GM18517 (cell line): ENCODE results near the gene TTC17.
"Not testable (repeated sequence)": the region's sequence is repeated elsewhere in the genome, so short reads cannot be mapped to it uniquely, and the experiment has no call there.

Experiments
- ATAC-seq: cut with Tn5 transposase; IDR thresholded peaks from one replicate; pipeline ENCODE4 v1.9.1; 2021; ENCODE audit warnings: mild to moderate bottlenecking, moderate library complexity; ENCODE audit not compliant: unreplicated experiment

The TTC17 gene

DNA sequence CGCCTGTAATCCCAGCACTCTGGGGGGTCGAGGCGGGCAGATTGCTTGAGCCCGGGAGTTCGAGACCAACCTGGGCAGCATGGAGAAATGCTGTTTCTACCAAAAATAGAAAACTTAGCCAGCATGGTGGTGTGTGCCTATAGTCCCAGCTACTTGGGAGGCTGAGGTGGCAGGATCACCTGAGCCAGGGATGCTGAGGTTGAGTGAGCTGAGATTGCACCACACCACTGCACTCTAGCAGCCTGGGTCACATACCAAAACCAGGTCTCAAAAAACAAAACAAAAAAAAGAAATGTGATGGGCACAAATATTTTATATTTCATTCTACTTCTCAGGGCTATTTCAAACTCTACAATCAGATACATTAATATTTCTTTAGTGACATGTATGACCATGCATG lies 25.7 kb downstream of the TTC17 start:
- ATAC-seq = no peak

DNA sequence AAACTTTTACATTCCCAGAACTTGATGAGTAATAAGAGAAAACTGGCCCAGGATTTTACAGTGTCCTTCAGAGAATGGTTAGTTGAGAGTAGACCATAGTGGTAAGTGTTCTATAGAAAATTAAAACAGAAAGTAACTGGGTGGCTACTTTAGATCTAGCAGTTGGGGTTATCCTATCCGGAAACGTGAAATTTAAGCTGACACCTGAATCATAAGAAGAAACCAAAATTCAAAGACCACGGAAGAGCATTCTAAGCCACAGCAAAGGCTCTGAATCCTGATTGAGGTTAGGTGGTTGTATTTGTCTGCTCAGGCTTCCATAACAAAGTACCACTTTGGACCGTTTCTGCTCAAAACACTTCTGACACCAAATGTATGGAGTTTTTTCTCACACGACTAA lies 34.0 kb downstream of the TTC17 start:
- ATAC-seq = no peak

DNA sequence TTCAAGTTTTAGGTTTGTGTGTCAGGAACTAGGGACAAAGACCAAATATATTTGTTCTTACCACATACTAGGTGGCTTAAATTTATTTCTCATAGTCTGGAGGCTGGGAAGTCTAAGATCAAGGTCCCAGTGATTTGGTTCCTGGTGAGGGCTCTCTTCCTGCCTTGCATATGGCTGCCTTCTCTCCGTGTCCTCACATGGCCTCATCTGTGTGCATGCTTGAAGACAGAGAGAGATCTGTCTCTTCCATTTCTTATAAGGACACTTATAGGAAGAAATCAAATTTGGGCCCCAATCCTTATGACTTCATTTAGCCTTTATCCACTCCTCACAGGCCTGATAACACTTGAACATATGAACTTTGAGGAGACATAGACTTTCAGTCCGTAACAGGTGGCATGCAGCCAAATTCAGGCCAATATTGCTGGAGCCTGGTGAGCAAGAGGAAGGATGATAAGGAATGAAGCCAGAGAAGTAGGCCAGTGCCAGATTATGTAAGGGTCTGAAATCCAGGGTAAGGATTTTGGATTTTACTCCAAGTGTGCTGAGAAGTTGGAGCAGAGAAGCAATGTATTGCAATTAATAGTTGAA lies 35.1 kb downstream of the TTC17 start:
- ATAC-seq = no peak

DNA sequence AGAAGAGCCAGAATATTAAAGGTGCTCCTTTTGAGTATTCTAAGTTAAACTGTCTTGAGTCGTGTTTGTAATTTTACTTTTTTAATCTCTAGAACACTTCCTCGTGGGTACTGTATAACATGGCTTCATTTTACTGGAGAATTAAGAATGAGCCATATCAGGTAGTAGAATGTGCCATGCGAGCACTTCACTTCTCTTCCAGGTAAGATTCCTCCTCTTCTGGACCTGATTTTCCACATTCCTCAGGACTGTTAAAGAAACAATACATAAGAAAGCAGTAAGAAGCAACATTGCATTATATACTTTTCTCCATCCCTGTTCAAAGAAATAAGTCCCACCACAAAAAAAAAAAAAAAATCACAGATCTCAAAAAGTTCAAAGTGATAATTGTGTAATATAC lies 37.9 kb downstream of the TTC17 start:
- no peak for ATAC-seq

DNA sequence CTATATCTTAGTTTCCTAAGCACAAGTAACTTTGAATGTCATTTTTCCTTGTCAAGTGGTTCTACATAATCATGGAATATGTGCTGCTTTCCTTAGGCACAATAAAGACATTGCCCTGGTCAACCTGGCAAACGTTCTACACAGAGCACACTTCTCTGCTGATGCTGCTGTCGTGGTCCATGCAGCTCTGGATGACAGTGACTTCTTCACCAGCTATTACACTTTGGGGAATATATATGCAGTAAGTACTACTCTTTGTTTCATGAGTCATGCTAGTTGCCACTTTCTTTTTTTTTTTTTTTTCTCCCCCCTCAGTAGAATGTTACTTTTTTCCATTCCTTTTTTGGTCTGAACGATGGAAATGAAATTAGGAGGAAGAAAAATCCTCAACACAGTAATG lies 38.5 kb downstream of the TTC17 start:
- no peak for ATAC-seq

DNA sequence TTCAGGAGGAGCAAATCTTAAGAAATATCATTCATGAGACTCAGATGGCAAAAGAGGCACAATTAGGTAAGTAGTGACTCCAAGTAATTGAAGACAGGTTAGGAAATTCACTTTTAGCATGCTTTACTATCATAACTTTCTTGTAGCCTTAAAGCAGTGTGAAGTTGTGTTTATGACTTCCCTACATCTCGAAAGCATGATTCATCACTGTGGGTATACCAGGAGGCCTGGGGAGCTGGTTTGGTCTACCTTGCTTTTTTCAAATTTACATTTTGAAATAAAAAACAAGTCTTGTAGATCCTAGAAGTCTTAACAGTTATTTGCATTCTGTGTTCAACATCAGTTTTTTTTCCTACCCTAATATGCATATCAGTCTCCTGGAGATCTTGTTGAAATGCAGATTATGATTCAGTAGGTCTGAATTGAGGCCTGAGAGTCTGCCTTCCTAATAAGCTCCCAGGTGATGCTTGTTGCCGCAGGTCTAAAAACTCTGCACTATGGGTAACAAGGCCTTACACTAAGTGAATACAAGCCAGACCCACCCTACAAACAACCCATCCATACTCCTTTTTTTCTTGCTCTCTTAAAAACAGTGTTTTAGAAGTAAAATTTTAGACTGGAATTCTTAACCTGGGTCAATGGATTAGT lies 41.4 kb downstream of the TTC17 start:
- ATAC-seq = no peak

DNA sequence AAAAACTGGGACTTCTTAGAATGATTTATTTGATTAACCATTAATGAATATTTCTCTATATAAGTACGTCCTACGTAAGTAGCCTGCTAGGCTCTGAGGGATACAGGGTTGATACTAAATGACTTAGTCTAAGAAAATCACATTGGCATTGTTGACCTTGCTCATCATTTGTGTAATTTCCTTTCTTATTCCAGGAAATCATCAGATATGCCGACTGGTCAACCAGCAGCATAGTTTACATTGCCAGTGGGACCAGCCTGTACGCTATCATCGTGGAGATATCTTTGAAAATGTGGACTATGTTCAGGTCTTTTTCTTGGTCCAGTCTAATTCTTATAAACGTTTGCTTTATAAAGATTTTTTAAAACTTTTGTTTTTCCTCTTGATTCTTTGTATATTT lies 42.5 kb downstream of the TTC17 start:
- ATAC-seq = no peak

DNA sequence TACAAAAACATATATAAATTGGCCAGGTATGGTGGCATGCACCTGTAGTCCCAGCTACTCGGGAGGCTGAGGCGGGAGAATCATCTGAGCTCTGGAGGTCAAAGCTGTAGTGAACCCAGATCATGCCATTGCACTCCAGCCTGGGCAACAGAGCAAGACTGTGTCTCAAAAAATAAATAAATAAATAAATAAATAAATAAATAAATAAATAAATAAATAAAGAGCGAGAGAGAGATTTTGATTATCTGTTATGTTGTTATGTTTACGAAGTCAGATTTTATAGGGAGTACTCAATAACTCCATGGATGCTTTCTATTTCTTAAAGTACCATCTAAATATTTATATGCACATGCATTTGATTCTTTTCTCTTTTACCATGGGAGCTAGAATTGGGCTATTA lies 43.1 kb downstream of the TTC17 start:
- not testable (repeated sequence) for ATAC-seq

DNA sequence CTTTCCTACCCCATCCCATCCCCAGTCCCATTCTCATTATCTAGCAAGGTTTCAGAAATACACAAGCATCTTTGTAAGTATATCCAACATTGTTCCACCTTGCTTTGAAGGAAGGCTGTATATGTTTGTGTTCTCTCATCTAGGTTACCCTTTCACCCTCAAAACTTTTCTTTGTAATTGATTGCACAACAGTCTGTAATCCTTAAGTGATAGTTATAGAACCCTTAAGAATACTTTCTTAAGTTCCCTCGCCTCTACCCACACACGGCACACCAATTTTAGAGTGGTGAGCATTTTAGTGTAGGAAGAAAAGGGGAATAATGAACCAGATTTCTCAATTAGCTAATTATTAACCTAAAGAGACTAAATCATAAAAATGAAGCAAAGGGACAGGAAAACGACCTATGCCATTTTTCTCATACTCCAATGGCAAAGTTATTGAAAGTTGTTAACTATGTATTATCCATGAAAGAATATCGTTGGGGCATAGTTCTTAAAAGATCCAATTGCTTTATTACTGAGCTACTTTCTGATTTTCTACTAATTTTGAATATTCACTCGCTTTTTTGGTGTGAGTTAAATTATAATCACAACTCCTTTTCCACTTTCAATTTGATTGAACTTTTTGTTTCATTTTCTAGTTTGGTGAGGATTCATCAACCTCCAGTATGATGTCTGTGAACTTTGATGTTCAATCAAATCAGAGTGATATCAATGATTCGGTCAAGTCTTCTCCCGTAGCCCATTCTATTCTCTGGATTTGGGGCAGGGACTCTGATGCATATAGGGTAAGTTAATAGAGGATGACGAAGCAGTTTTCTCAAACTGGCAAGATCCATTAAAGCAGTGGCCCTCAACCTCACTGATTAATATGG lies 44.9 kb downstream of the TTC17 start:
- ATAC-seq = no peak

DNA sequence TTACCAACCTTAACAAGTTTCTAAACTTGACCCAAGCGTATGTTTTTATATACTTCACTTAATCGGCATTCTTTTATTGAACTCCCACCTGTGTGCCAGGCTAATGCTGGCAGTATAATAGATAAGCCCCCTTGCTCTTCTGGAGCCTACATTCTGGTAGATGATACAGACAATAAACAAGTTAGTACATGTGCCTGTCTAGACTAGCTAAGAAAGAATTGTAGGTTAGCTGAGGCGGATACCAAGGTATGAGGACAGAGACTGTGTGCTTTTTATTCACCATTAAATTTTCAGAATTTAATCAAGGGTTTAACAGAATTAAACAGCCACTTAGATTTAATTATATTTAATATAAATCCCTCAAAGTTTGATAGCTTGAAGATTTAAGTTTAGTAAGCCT lies 45.7 kb downstream of the TTC17 start:
- ATAC-seq = no peak

DNA sequence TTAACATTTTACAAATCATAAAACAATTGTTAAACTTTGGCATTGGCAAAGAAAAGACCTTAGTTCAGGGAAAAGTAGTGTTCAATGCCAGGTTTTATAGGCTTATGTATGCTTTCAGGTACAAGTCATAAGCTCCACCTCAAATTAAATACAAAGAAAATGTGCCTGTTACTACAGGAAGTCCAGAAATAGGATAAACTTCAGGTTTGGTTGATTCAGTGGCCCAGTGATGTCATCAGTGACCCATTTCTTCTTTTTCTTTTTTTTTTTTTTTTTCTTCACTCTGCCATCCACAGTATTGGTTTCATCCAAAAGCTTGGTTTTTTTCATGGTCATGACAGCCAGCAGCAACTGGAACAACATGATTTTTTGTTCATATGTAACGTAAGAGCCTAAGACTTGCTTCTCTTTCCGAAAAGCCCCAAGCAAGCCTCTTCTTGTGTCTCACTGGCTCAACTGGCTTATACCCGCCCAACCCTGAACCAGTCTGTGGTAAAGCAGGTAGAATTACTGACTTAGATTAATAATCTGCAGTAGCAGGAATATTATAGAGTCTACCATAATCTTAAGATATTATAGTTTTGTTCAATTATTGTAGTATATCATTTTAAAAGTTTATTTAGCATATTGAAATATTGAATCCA lies 46.2 kb downstream of the TTC17 start:
- no peak for ATAC-seq

DNA sequence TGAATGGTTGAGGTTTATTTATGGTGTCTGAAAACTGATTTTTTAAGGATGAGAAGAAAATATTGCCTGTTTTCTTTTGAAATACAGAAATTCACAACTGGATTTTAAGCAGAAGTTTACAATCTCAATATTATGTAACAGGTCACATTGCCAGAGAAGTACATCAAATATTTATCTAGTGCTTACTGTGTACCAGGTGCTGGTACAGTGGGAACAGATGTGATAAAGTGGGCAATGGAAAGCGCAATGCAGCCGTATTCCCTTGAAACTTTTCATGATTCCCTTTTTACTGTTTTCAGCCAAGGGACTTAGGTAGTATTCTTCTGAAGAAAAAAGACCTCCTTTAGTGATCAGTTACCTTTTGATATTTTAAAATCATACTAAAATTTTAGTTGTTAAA lies 49.6 kb downstream of the TTC17 start:
- ATAC-seq = no peak

DNA sequence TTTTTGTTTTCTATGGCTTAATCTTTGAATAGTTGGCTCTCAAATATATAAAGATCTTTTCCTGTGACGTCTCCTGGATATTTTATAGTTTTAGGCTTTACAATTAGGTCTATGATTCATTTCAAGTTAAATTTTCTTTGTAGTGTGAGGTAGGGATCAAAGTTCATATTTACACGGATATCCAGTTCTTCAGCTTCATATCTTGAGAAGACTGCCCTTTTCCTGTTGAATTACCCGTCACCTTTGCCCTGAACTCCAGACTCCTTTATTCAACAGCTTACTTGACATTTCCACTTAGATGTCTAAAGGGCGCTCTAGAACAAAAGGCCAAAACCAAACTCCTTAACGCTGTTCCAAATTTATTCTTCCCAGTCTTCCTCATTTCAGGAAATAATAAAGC lies 51.7 kb downstream of the TTC17 start:
- no peak for ATAC-seq

DNA sequence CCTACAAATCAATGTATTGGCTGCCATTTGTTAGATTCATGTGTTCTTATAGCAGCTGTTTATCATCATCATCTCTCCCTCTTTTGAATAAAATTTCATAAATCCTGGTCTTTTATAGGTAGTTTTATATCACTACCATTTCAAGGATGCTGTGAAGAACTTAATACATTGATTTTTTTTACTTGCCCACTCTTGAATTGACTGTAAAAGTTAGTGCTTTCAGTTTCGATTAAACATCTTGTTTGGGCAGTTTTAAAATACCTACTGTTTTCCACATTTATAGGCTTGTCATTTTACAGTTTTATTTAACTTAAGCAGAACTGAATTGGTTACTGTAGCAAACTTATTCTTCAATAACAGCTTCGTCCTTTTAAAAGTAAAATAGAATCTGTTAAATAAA lies 59.5 kb downstream of the TTC17 start:
- ATAC-seq = peak; percentile 51

DNA sequence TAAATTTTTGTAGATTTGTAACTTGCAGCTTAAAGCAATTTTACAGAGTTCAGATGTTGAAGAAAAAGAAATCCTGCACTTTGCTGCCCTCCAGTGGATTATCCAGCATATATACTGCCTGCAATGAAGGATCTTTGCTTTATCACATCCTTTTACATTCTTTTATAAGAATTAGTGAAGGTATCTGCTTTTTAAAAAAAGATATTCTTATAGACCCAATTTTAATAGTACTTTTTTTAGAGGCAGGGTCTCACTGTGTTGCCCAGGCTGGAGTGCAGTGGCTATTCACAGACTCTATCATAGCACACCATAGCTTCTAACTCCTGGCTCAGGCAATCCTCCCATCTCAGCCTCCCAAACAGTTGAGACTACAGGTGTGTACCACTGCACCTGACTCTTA lies 60.7 kb downstream of the TTC17 start:
- peak; percentile 64 for ATAC-seq

DNA sequence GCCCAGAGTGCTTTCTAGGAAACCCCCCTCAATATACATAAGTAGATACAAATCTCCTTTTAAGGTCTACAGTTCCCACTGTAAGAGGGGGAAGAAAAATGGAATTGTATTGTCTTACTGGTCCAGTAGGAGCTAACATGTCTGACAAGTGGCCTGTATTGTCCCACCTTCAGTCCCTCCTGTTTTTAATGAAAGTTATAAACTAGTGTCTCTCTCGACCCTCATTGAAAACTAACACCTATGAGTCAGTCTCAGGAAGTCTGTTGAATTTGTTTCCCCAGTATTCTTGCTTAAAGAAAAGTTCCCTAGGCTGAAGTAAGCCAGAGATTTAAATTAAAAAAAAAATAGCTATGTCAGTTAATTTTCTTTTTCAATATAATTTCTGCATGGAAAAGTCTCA lies 69.3 kb downstream of the TTC17 start:
- ATAC-seq = no peak

DNA sequence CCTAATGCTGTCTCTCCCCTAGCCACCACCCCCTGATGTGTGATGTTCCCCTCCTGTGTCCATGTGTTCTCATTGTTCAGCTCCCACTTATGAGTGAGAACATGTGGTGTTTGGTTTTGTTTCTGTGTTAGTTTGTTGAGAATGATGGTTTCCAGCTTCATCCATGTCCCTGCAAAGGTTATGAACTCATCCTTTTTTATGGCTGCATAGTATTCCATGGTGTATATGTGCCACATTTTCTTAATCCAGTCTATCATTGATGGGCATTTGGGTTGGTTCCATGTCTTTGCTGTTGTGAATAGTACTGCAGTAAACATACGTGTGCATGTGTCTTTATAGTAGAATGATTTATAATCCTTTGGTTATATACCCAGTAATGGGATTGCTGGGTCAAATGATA lies 72.2 kb downstream of the TTC17 start:
- ATAC-seq = not testable (repeated sequence)

DNA sequence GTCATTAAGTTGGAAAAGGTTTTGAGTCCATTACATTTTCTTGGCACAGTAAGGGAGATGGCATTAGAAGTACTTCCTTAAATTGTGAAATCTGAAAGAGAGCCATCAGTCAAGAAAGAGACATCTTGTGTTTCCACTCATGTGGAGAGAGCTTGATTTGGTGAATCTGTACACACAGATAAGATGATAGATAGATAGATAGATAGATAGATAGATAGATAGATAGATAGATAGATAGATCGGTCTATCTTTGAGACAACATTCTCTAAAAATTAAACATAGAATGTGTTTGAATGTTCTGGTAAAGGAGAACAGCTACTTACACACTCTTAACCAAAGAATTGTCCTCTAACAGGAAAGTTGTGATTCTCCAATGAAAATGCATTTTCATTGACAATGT lies 76.2 kb downstream of the TTC17 start:
- no peak for ATAC-seq

DNA sequence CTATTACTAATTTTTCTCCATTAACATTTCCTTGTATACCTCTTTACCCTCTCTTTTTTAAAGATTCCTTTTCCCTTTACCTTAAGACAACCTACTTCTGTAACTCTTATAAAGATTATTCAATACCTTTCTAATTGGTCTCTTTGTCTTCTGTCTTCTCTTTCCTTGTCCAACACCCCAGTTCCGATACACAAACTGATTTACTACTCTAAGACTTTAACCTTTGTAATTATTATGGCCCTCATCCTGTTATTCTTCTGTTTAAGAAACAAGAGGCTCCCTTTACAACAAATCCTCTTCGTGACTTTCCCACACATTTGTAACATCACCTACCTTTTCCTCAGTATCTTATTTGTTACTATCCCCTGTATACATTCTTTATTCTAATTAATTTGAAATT lies 81.8 kb downstream of the TTC17 start:
- no peak for ATAC-seq

DNA sequence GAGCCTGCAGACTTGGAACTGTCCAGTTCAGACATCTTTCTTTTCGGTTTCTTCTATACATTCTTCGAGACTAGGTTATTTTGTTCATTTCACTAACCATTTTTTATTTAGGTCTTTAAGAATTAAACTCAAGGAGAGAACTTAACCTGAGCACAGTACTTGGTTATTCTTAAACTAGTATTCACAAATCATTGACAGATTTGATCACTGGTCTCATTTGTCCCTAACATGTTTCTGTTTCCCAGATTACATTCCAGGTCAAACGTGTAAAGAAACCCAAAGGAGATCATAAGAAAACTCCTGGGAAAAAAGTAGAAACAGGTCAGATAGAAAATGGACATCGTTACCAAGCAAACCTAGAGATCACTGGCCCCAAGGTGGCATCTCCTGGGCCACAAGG lies 85.1 kb downstream of the TTC17 start:
- ATAC-seq = no peak

DNA sequence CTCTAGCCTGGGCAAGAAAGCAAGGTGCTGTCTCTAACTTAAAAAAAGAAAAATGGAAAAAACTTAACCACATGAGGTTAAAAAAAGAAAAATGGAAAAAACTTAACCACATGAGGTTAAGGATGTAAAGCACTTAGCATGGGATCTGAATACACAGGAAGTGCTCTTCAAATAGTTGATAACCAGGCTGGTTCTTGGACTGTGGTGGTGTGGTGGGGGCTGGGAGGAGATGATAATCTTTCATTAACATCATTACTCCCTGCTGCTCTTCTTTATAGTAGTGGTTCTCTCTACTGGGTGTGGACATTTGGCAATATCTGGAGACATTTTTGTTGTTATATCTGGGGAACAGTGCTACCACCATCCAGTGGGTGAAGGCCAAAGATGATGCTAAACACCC lies 88.4 kb downstream of the TTC17 start:
- ATAC-seq = no peak

DNA sequence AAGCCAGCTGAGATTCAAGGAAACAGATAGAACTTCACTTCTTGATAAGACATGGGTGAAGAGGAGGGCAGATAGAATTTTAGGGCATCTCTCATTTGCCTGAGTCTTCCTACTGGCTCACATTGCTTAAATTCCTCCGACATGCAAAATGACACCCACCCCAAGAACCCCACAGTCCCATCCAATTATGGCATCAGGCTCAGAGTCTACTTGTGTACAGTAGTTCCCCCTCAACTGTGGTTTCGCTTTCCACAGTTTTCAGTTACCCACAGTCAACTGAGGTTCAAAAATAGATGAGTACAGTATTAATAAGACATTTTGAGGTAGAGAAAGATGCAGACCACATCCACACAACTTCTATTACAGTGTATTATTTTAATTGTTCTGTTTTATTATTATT lies 99.8 kb downstream of the TTC17 start:
- ATAC-seq = no peak
